ENCODE results near the gene PLEKHM3. TPM values are rescaled to one million over a fixed set of nuclear protein-coding genes. Genes with fewer than 3 reads are reported as not detected.

The PLEKHM3 gene
- total and polyA plus RNA-seq, 4 donors = 15.6 to 34.5 (median 18.3) TPM

DNA sequence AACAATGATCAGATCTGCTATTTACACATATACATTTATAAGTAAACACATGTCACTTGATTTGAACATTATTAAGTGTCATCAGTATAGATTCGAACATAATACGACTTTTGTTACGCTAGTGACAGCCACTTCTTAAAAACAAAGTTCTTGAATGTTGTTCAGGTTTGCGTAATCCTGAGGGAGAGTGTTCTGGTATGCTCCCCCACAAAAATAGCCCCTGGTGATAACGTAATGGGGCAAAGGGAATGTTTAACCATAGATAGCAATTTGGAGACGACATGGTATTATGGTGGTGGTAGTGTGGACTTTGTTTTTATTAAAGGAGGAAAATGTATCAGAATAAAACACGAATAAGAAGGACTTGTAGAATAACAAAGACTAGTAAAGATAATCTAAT lies 90.6 kb downstream of the PLEKHM3 start:
- Histone ChIP-seq H3K9me3 (ENCODE audit: control insufficient read depth, insufficient read depth, low read length) (peaks cover 1% of the 10 kb centered on the region), H3K27ac (ENCODE audit: low read depth, low read length) (no peak overlapping the region)

DNA sequence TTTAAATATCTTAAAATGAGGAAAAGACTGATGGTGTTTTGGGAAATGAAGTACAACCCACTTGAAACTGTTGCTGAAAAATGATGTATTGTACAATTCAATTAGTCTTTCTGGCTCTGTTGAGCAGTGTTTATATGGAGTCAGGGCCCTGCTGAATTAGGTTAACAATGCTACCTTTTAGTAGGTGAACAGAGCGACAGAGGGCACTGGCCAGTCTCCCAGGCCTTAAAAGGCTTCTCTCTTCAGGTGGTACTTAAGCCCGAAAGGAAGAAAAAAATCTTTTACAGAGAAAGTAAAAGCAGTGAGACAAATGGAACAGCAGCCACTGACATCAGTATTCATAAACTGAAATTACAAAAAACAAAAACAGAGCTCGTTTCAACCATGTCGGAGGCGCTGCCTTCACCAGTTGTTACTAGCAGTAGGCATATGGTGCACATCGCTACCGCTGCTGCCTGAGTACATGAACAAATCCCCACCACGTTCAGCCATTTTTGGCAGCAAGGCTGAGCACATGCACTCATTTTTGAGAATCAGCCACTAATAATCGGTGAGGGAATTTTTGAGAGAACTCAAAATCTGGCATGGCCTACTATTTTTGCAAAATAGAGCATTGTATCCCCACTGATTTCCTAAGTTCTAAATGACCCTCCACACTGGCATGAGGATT lies 91.8 kb downstream of the PLEKHM3 start:
- Histone ChIP-seq H3K36me3 (ENCODE audit: control insufficient read depth, insufficient read depth, low read length) (peaks cover 6% of the 10 kb centered on the region), H3K9me3 (ENCODE audit: control insufficient read depth, insufficient read depth, low read length) (peaks cover 1% of the 10 kb centered on the region), H3K4me3 (ENCODE audit: low read depth, low read length) (no peak overlapping the region), H3K4me1 (ENCODE audit: control insufficient read depth, insufficient read depth, low read length) (peaks cover 7% of the 10 kb centered on the region), H3K27me3 (ENCODE audit: control insufficient read depth, insufficient read depth, low read length) (no peaks in the 10 kb centered on the region), H3K27ac (ENCODE audit: low read depth, low read length) (no peak overlapping the region)
- WGBS (ENCODE audit: insufficient coverage) = 74% methylated on average over 6 of the region's 9 CpGs
- DNase-seq (ENCODE audit: low read depth in 4 of 6, low spot score in 6 of 6) = peak in 2 of 6 donors; percentile 9 to 42

More for the DNA sequence above, 90.6 kb downstream of the PLEKHM3 start:
- 94% methylated on average over 2 of the region's 7 CpGs for WGBS (ENCODE audit: insufficient coverage)
- Histone ChIP-seq H3K4me1 (ENCODE audit: control insufficient read depth, insufficient read depth, low read length) (peaks cover 7% of the 10 kb centered on the region), H3K36me3 (ENCODE audit: control insufficient read depth, insufficient read depth, low read length) (peaks cover 6% of the 10 kb centered on the region), H3K27me3 (ENCODE audit: control insufficient read depth, insufficient read depth, low read length) (no peaks in the 10 kb centered on the region), H3K4me3 (ENCODE audit: low read depth, low read length) (no peak overlapping the region)
- DNase-seq (ENCODE audit: low read depth in 4 of 6, low spot score in 6 of 6) = no peak

DNA sequence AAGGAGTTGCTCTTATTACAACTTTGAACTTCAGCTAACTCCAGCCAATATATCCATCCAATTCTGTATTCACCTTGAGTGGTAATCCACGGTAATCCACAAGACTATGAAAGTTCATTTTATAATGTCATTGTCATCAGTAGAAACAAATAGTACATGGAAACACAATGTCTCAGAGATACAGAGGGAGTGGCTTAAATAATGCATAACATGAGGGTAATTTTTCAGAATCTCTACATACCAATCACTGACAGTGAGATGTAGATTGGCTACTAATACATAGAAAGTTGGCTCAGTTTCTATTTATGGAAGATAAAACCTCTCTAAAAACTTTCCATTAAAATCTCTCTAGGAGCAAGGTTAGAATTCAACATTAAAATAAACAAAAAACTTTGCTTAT lies 93.2 kb downstream of the PLEKHM3 start:
- no CpG with 5 or more reads among the region's 1 CpG for WGBS (ENCODE audit: insufficient coverage)
- Histone ChIP-seq H3K27me3 (ENCODE audit: control insufficient read depth, insufficient read depth, low read length) (no peaks in the 10 kb centered on the region), H3K9me3 (ENCODE audit: control insufficient read depth, insufficient read depth, low read length) (peaks cover 1% of the 10 kb centered on the region), H3K4me3 (ENCODE audit: low read depth, low read length) (no peak overlapping the region), H3K36me3 (ENCODE audit: control insufficient read depth, insufficient read depth, low read length) (peaks cover 6% of the 10 kb centered on the region), H3K27ac (ENCODE audit: low read depth, low read length) (no peak overlapping the region), H3K4me1 (ENCODE audit: control insufficient read depth, insufficient read depth, low read length) (peaks cover 7% of the 10 kb centered on the region)
- DNase-seq (ENCODE audit: low read depth in 4 of 6, low spot score in 6 of 6) = no peak

DNA sequence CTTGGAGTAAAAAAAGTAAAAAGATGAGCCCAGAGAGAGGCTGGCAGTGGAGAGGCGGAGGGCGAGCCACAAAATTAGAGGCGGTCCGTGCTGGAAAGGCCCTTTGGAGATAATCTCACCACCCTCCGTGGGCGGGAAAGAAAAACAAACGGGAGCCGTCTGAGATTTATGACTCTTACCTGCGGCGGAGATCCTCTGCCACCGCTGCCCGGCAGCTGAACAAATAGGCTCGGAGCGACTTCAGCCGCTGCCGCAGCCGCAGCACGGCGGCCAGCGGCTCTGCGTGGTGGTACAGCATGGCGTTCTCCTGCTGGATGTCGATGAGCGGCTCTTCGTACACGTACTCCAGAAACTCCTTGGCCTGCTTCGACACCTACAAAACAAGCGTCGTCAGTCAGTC lies 94.6 kb downstream of the PLEKHM3 start:
- Histone ChIP-seq H3K27me3 (ENCODE audit: control insufficient read depth, insufficient read depth, low read length) (no peaks in the 10 kb centered on the region), H3K36me3 (ENCODE audit: control insufficient read depth, insufficient read depth, low read length) (peaks cover 6% of the 10 kb centered on the region), H3K4me1 (ENCODE audit: control insufficient read depth, insufficient read depth, low read length) (peaks cover 7% of the 10 kb centered on the region), H3K9me3 (ENCODE audit: control insufficient read depth, insufficient read depth, low read length) (peaks cover 1% of the 10 kb centered on the region), H3K27ac (ENCODE audit: low read depth, low read length) (no peak overlapping the region), H3K4me3 (ENCODE audit: low read depth, low read length) (no peak overlapping the region)
- peak in 2 of 6 donors; percentile 5 to 42 for DNase-seq (ENCODE audit: low read depth in 4 of 6, low spot score in 6 of 6)
- 64% methylated on average over 24 of the region's 29 CpGs for WGBS (ENCODE audit: insufficient coverage)

DNA sequence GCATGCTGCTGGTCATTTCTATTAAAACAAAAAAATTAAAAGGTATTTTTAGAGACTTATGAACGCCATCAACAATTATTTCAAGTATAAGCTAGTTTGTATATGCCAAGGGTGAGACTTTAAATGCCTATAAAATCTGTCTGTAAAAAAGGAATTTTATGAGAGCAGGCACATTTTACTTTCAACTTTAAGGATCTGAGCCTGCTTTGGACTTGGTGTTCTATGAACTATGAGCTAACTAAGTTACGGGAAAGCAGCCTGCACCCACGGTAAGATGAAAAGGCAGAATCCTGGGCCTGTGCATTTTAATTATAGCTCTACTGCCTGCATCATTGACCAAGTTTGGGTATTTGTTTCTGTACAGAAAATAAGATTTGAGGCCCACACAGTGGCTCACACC lies 95.4 kb downstream of the PLEKHM3 start:
- H3K27me3 ChIP-seq (ENCODE audit: control insufficient read depth, insufficient read depth, low read length) = no peaks in the 10 kb centered on the region
- WGBS (ENCODE audit: insufficient coverage) = 100% methylated on average over 2 of the region's 3 CpGs
- H3K4me1 ChIP-seq (ENCODE audit: control insufficient read depth, insufficient read depth, low read length) = peaks cover 7% of the 10 kb centered on the region
- H3K27ac ChIP-seq (ENCODE audit: low read depth, low read length) = no peak overlapping the region
- H3K9me3 ChIP-seq (ENCODE audit: control insufficient read depth, insufficient read depth, low read length) = peaks cover 1% of the 10 kb centered on the region
- H3K4me3 ChIP-seq (ENCODE audit: low read depth, low read length) = no peak overlapping the region
- H3K36me3 ChIP-seq (ENCODE audit: control insufficient read depth, insufficient read depth, low read length) = peaks cover 6% of the 10 kb centered on the region
- DNase-seq (ENCODE audit: low read depth in 4 of 6, low spot score in 6 of 6) = no peak

DNA sequence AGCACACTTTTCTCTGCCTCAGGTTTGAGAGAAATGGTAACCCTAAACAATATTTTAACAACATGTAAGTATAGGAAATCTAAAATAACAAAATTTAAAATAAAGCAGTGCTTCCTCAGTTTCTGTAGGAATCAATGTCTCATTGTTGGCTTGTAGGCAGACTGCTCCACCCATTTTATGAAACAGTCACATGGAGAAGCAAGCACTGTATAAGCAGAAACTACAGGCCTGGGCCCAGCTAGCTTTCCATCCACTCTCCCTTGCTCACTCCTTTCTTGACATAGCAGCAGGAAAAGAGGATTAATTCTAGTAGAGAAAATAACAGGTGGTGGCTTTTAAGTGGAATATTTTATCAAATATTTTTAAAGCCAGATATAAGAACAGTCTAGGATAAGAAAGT lies 97.2 kb downstream of the PLEKHM3 start:
- H3K4me3 ChIP-seq (ENCODE audit: low read depth, low read length) = no peak overlapping the region
- H3K27ac ChIP-seq (ENCODE audit: low read depth, low read length) = no peak overlapping the region
- H3K27me3 ChIP-seq (ENCODE audit: control insufficient read depth, insufficient read depth, low read length) = no peaks in the 10 kb centered on the region
- H3K36me3 ChIP-seq (ENCODE audit: control insufficient read depth, insufficient read depth, low read length) = peaks cover 6% of the 10 kb centered on the region
- DNase-seq (ENCODE audit: low read depth in 4 of 6, low spot score in 6 of 6) = no peak
- H3K9me3 ChIP-seq (ENCODE audit: control insufficient read depth, insufficient read depth, low read length) = peaks cover 1% of the 10 kb centered on the region
- H3K4me1 ChIP-seq (ENCODE audit: control insufficient read depth, insufficient read depth, low read length) = peaks cover 4% of the 10 kb centered on the region

DNA sequence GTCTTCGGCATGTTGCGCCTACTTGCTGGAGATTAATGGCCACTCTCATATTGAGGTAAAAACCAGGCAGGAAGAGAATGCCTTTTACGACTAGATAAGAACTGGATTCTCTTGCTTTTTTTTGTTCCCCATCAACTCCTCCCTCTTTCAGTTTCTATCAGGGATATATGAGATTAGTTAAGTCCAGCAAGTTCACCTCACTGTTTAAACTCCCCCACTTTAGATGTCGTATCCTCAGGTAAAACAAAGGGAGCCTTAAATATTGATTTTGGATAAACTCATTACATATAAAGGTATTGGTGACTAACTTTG lies 98.4 kb downstream of the PLEKHM3 start:
- no peak overlapping the region for H3K4me3 ChIP-seq (ENCODE audit: low read depth, low read length)
- H3K4me1 ChIP-seq (ENCODE audit: control insufficient read depth, insufficient read depth, low read length) = peaks cover 4% of the 10 kb centered on the region
- H3K27me3 ChIP-seq (ENCODE audit: control insufficient read depth, insufficient read depth, low read length) = no peaks in the 10 kb centered on the region
- WGBS (ENCODE audit: insufficient coverage) = no CpG with 5 or more reads among the region's 4 CpGs
- H3K36me3 ChIP-seq (ENCODE audit: control insufficient read depth, insufficient read depth, low read length) = peaks cover 6% of the 10 kb centered on the region
- no peak overlapping the region for H3K27ac ChIP-seq (ENCODE audit: low read depth, low read length)
- no peak for DNase-seq (ENCODE audit: low read depth in 4 of 6, low spot score in 6 of 6)
- H3K9me3 ChIP-seq (ENCODE audit: control insufficient read depth, insufficient read depth, low read length) = no peaks in the 10 kb centered on the region

DNA sequence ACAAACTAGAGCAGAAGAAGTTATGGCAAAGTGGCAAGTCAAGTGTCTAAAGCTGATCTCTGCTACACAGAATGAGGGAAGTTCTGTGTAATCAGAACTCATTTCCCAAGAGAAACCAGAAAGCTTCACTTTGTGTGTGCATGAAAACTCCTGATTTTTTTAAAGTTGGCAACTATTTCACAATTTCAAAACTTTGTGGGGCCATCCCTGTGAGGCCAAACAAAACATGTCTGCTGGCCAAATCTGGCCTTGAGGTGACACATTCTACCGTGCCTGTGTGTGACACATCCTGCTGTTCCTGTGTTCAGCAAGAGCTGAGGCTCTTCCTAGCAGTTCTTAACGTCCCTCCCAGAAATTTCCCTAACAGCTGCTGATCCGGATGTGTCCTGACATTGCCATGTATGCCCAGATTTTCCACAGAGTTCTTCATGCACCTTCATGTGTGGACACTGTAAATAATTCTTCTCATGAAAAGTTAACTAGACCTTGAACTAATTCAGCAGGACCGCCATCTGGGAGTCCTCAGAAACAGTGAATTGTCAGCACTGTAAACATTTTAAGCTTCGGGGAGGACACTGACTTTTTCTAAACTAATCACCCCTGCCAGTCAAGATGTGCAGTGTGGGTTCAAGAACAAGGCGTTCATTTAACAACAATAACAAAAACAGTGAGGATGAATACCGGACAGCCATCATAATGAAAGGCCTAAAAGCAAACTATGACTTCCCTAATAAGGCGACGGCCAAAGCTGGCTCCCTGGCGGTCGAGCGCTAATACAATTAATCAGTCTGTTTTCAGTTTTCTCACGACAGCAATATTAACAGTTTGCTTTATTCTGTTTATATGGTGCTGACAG lies 99.0 kb downstream of the PLEKHM3 start:
- WGBS (ENCODE audit: insufficient coverage) = 43% methylated on average over 6 of the region's 13 CpGs
- no peaks in the 10 kb centered on the region for H3K27me3 ChIP-seq (ENCODE audit: control insufficient read depth, insufficient read depth, low read length)
- no peak overlapping the region for H3K27ac ChIP-seq (ENCODE audit: low read depth, low read length)
- peaks cover 6% of the 10 kb centered on the region for H3K36me3 ChIP-seq (ENCODE audit: control insufficient read depth, insufficient read depth, low read length)
- no peaks in the 10 kb centered on the region for H3K9me3 ChIP-seq (ENCODE audit: control insufficient read depth, insufficient read depth, low read length)
- peaks cover 4% of the 10 kb centered on the region for H3K4me1 ChIP-seq (ENCODE audit: control insufficient read depth, insufficient read depth, low read length)
- no peak overlapping the region for H3K4me3 ChIP-seq (ENCODE audit: low read depth, low read length)
- no peak for DNase-seq (ENCODE audit: low read depth in 4 of 6, low spot score in 6 of 6)

DNA sequence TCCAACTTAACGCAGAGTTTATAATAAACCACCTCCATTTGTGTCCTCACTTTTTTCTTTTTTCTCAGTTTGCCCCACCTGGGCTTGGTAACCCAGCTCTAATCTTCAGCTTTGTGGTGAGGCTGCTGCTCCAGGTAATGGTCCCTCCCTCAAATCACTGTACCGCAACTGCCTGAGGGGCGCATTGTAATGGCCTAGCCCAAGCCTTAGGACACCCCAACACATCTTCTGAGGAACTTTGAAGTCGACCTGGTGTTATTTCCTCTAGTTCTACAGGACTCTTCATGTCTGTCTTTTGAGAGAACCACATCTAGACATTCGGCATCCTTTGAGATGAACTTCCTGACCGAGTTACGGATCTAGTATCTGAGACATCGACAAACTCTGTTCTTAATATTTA lies 99.7 kb downstream of the PLEKHM3 start:
- Histone ChIP-seq H3K27me3 (ENCODE audit: control insufficient read depth, insufficient read depth, low read length) (no peaks in the 10 kb centered on the region), H3K9me3 (ENCODE audit: control insufficient read depth, insufficient read depth, low read length) (no peaks in the 10 kb centered on the region), H3K27ac (ENCODE audit: low read depth, low read length) (no peak overlapping the region), H3K36me3 (ENCODE audit: control insufficient read depth, insufficient read depth, low read length) (peaks cover 1% of the 10 kb centered on the region), H3K4me1 (ENCODE audit: control insufficient read depth, insufficient read depth, low read length) (no peaks in the 10 kb centered on the region), H3K4me3 (ENCODE audit: low read depth, low read length) (no peak overlapping the region)
- WGBS (ENCODE audit: insufficient coverage) = 100% methylated on average over 4 of the region's 8 CpGs
- DNase-seq (ENCODE audit: low read depth in 4 of 6, low spot score in 6 of 6) = no peak

DNA sequence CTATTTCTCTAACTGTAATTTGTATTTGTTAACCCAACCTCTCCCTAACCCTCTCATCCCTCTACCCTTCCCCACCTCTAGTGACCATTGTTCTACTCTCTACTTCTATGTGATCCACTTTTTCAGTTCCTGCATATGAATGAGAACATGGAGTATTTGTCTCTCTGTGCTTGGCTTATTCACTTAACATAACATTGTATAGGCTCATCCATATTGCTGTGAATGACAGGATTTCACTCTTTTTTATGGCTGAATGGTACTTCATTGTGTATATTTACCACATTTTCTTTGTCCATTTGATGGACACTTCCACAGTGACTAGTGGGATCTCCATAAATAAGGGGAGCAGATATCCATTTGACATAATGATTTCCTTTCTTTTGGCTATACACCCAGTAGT lies 103.7 kb downstream of the PLEKHM3 start:
- no peak overlapping the region for H3K4me3 ChIP-seq (ENCODE audit: low read depth, low read length)
- no peaks in the 10 kb centered on the region for H3K4me1 ChIP-seq (ENCODE audit: control insufficient read depth, insufficient read depth, low read length)
- DNase-seq (ENCODE audit: low read depth in 4 of 6, low spot score in 6 of 6) = no peak
- H3K36me3 ChIP-seq (ENCODE audit: control insufficient read depth, insufficient read depth, low read length) = no peaks in the 10 kb centered on the region
- no peaks in the 10 kb centered on the region for H3K9me3 ChIP-seq (ENCODE audit: control insufficient read depth, insufficient read depth, low read length)
- no peak overlapping the region for H3K27ac ChIP-seq (ENCODE audit: low read depth, low read length)
- H3K27me3 ChIP-seq (ENCODE audit: control insufficient read depth, insufficient read depth, low read length) = no peaks in the 10 kb centered on the region
